ENCODE measurements around the gene RETREG1.

Gene RETREG1

DNA sequence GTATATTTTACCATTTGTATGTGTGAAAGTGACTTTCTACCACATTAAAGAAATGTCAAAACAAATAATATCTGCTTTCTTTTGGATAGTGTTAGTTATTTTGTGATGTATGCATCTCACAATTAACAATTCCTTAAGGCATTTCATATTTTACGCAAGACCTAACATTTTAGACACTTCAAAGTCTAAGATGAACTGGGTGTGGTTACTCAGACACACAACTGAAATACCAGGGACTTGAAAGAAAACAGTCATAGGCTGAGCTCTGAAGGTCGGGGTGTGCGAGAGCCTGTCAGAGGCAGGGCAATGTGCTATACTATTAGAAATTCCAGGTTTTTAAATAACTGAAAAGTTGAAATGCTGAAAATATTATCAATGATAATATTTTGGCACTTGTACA lies 106.7 kb downstream of the RETREG1 start:
- H3K27ac ChIP-seq: no peak overlapping the region
- in situ Hi-C loops (cut with HindIII; ENCODE audit: low pct_ligation_motif_present, low sequenced_read_pairs): no loop called here
- no peaks in the 10 kb centered on the region for H3K27me3 ChIP-seq (replicated peaks)
- no peak for DNase-seq
- no peak overlapping the region for H3K4me3 ChIP-seq (ENCODE audit: low read depth, low read length)
- H3K36me3 ChIP-seq (replicated peaks): no peaks in the 10 kb centered on the region
- TF ChIP-seq, protein P1, sequence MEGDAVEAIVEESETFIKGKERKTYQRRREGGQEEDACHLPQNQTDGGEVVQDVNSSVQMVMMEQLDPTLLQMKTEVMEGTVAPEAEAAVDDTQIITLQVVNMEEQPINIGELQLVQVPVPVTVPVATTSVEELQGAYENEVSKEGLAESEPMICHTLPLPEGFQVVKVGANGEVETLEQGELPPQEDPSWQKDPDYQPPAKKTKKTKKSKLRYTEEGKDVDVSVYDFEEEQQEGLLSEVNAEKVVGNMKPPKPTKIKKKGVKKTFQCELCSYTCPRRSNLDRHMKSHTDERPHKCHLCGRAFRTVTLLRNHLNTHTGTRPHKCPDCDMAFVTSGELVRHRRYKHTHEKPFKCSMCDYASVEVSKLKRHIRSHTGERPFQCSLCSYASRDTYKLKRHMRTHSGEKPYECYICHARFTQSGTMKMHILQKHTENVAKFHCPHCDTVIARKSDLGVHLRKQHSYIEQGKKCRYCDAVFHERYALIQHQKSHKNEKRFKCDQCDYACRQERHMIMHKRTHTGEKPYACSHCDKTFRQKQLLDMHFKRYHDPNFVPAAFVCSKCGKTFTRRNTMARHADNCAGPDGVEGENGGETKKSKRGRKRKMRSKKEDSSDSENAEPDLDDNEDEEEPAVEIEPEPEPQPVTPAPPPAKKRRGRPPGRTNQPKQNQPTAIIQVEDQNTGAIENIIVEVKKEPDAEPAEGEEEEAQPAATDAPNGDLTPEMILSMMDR (IDR thresholded peaks at IDR 0.05; ENCODE audit: low read depth, low read length, missing control alignments): no peak

DNA sequence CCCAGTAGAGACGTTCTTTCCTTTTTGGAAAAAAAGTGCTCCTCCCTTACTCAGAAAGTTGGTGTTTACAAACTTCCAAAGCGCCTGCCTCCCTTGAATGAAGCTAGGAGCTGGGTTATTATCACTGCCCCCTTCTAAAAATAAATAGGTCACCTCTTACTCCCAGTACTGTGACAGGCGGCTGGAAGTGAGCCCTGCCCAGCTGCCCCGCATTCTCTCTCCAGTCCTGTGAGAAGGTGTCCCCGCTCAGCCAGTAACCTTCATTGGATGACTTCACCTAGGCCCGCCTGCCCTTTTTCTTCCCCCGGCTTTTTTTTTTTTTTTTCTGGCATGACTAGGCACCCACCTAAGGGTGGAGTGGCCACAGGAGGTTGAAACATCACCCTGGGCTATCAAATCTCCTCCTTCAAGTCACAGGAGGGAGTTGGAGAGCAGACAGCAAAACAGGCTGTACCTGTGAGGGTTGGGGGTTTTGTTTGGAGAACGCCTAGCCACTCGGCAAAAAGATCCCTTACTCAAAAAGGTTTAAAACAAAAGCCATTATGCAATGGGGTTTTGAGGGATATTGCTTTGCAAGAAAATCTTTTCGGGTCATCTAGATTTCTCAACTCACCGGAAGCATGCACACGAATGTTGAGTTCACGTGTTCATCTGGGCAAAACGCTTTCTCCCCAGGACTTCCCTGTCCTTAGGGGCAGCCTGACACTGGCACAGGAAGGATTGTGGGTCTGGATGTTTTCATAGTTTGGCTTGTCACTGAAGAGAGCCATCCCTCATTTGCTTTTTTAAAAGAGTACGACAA lies 107.9 kb downstream of the RETREG1 start:
- H3K27me3 ChIP-seq (replicated peaks): no peaks in the 10 kb centered on the region
- TF ChIP-seq, protein P1 (IDR thresholded peaks at IDR 0.05; ENCODE audit: low read depth, low read length, missing control alignments): no peak
- in situ Hi-C loops (cut with HindIII; ENCODE audit: low pct_ligation_motif_present, low sequenced_read_pairs): no loop called here
- no peak overlapping the region for H3K4me3 ChIP-seq (ENCODE audit: low read depth, low read length)
- no peaks in the 10 kb centered on the region for H3K36me3 ChIP-seq (replicated peaks)
- no peak overlapping the region for H3K27ac ChIP-seq
- no peak for DNase-seq

DNA sequence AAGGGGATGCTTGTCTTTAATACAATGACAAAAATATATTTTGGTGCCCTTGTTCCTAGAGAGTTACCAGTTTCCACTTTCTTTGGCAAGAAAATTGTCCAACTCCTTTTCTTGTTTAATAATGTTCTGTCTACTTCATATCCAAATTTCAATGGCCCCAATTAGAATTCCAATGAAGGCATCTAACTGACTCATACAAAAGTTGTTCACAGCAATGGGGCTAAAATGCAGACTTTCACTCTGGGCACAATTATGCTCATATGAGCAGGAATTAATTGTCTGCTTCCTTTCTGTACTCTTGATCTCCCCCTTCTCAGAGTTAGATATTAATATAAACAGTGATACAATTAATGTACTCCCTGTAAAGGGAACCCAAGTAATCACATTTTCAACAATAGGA lies 109.1 kb downstream of the RETREG1 start:
- no peak for DNase-seq
- Histone ChIP-seq H3K27me3 (replicated peaks) (no peaks in the 10 kb centered on the region), H3K27ac (no peak overlapping the region), H3K36me3 (replicated peaks) (no peaks in the 10 kb centered on the region), H3K4me3 (ENCODE audit: low read depth, low read length) (no peak overlapping the region)
- TF ChIP-seq, protein P1 (IDR thresholded peaks at IDR 0.05; ENCODE audit: low read depth, low read length, missing control alignments): no peak
- in situ Hi-C loops (cut with HindIII; ENCODE audit: low pct_ligation_motif_present, low sequenced_read_pairs): no loop called here

DNA sequence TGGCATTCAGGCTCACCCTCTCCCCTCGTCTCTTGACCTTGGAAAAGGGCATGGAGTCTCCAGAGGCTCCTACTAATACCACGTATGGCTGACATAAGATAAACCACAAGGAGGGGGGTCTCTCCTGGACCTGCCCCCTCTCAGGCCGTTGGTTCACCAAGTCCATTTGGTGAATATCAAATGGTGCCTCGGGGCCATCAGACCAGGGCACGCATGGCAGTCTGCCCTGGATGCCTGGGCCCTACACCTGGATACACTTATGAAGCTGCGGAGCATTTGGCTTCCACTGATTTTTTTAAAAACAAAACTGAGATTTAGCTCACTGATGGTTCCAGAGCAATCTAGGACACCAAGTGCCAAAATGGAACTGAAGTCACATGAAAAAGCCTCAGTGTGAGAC lies 110.9 kb downstream of the RETREG1 start:
- TF ChIP-seq, protein P1 (IDR thresholded peaks at IDR 0.05; ENCODE audit: low read depth, low read length, missing control alignments): no peak
- H3K36me3 ChIP-seq (replicated peaks): no peaks in the 10 kb centered on the region
- in situ Hi-C loops (cut with HindIII; ENCODE audit: low pct_ligation_motif_present, low sequenced_read_pairs): no loop called here
- no peaks in the 10 kb centered on the region for H3K27me3 ChIP-seq (replicated peaks)
- H3K27ac ChIP-seq: no peak overlapping the region
- no peak for DNase-seq
- no peak overlapping the region for H3K4me3 ChIP-seq (ENCODE audit: low read depth, low read length)

DNA sequence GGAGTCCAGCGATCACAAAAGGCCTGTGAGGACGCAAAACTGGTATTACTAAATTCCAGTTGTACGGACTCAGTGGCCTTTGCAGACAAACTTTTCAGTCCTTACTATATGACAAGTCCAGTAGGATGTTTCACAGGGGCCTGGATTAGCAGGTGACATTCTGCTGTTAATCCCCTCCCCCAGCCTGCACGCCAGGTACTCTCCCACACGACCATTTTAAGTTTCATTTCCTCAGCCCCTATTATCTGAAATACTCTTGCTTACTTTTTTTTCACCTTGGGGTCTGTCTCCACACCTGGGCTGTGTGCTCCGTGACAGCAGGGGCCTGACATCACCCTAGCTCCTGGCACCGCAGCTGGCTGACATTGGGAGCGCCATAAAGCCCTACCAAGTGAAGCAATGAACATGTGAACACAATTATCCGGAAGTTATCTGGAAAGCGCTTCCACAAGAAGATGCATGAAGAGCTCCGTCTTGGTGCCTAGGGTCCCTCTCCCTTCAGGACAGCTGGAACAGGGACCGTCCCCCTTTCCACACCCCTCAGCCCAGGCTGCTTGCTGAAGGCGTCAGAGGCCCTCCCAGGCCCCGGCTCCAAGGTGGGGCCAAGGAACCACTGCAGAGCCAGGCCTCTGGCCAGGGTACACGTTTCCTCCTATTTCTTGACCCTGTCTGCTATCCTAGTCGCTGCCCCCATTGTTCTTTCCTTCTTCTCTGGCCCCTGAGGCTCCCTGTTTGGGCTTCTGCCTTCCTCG lies 111.5 kb downstream of the RETREG1 start:
- no peak for DNase-seq
- TF ChIP-seq, protein P1 (IDR thresholded peaks at IDR 0.05; ENCODE audit: low read depth, low read length, missing control alignments): no peak
- Histone ChIP-seq H3K36me3 (replicated peaks) (no peaks in the 10 kb centered on the region), H3K27me3 (replicated peaks) (no peaks in the 10 kb centered on the region), H3K4me3 (ENCODE audit: low read depth, low read length) (no peak overlapping the region), H3K27ac (no peak overlapping the region)
- in situ Hi-C loops (cut with HindIII; ENCODE audit: low pct_ligation_motif_present, low sequenced_read_pairs): no loop called here
